GM18951 (cell line): ENCODE data around the gene FANCL.
"Not testable (repeated sequence)": the region's sequence is repeated elsewhere in the genome, so short reads cannot be mapped to it uniquely, and the experiment has no call there.

Source experiments
- POLR2A ChIP-seq: IDR thresholded peaks from 4 replicates; pipeline ENCODE4 v1.6.1; 2011; ENCODE audit warnings: mild to moderate bottlenecking; ENCODE audit not compliant: insufficient read length, insufficient read depth; ENCODE audit errors: extremely low read depth
- in situ Hi-C: fragments of 300-500 bp; cut with MboI; formaldehyde crosslinking; loops from one replicate; pipeline ENCODE4 v1.12.0; 2022; ENCODE audit warnings: low sequenced_read_pairs, mixed read lengths, inconsistent platforms; ENCODE audit not compliant: unreplicated experiment

Gene FANCL

DNA sequence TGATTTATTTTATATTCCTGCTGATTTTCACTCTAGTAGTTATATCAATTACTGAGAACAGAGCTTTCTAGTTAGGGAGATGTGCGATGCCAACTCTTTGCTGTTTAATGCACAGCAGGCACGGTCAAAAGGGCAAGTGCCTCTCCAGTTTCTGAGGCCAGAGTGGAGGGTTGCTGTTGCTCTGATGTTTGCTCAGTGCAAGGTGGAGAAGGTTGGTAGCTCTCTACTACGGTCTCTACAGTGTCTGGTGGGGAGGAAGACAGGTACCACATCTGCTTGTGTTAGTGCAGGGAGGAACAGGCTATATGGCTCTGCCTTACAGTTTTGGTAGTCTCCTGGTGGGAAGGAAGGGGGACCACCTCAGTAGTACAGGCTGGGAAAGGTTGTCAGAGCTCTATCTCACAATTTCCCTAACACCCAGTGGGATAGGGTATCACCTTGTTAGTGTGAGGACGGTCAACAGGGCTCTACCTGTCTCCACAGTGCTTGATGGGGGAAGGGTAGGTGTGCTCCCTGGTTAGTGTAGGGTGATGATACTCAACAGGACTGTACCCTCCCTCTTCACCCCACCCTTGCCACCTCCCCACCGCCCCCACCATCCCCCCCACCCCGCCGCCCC lies 85.9 kb downstream of the FANCL start:
- no peak for TF ChIP-seq POLR2A
- in situ Hi-C loops: no loop called here

DNA sequence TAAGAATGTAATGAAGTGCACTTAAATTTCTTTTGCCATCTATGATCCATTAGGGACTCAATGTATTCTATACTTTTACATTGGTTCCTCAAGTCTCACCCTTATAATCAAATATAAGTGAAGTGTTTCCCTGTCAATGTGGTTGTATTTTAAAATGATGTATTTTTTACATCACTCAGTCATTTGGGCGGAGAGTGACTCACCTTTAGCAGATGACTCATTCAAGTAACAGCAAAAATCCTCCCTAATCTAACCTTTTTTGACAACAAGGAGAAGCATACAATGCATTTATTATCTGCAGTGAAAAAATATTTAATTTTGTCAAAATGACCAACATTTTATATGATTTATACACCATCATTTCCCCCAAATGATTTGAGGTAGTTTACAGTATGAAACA lies 94.4 kb downstream of the FANCL start:
- in situ Hi-C loops: no loop called here
- no peak for TF ChIP-seq POLR2A

DNA sequence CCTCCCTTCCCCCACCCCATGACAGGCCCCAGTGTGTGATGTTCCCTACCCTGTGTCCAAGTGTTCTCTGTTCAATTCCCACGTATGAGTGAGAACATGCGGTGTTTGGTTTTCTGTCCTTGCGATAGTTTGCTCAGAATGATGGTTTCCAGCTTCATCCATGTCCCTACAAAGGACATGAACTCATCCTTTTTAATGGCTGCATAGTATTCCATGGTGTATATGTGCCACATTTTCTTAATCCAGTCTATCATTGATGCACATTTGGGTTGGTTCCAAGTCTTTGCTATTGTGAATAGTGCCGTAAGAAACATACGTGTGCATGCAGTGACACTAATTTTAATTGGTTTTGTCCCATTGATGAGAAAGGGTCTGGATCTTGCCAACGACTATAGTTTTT lies 95.4 kb downstream of the FANCL start:
- in situ Hi-C loops: not testable (repeated sequence)

DNA sequence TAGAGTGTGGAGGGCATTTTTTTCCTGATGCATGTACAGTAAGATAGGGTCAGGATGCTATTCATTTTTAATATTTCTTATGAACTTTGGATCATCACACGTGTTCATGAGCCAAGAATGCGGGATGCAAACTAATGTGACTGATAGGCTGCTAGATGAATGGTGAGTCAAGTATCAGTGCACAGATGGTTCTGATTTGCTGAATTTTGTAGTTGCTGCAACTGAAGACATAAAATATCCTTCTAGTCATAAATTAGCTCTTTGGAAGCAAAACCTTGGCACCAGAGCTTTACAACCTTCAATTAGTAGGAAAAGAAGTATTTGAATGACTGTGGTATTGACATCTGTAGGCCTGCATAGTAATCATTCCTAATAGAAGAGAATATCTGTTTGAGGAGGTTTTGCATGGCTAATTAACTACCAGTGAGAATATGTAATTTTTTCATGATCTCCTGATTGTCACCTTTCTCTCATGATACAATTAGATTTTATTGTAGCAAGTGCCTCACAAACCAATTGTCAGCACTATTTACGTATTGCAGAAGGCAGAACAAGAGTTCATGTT lies 100.5 kb downstream of the FANCL start:
- TF ChIP-seq POLR2A: no peak
- in situ Hi-C loops: no loop called here

DNA sequence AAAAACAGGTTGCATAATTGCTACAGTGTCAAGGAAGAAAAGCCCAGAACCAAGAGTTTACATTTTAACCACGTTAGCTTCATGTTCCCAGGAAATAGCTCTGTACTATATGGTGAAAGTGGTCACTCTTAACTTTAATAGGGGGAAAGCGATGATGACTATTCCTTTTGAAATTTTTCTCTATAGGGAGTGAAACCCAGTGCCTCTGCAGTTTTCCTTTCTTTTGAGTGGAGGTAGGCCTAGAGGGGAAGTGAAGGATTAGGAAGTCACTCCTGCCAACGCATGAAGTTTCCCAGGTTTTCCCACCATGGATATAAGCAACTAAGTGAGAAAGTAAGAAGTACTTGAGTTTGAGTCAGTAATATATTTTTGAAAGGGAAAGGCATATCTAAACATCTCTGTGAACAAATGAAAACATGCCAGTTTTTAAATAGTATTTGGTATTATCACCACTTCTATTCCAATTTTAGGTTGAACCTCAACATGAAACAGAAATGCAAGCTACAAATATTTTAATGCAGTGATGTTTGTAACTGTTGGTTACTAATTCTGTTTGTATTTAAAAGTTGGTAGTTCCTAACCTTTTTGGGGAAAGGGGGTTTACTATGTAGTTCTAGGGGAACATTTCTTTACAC lies 102.6 kb downstream of the FANCL start:
- in situ Hi-C loops: no loop called here

DNA sequence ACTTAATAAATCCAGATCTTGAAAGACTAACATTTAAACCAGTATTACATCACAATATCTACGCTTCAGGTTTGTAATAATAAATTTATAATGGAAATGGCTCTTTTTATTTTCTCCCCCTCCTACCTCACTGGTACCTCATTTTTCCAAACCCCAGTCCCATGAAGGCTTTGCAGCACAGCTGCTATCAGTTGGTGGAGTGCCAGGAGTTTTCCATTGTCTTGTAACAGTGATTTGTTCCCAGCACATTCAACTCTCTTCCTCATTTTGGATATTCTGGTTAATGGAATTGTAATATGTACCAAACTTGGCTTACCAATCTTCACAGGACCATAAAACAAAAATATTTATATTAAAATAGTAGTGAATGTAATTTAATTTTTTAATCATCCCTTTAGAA lies 103.3 kb downstream of the FANCL start:
- in situ Hi-C loops: no loop called here

More for the DNA sequence above, 102.6 kb downstream of the FANCL start:
- no peak for TF ChIP-seq POLR2A

DNA sequence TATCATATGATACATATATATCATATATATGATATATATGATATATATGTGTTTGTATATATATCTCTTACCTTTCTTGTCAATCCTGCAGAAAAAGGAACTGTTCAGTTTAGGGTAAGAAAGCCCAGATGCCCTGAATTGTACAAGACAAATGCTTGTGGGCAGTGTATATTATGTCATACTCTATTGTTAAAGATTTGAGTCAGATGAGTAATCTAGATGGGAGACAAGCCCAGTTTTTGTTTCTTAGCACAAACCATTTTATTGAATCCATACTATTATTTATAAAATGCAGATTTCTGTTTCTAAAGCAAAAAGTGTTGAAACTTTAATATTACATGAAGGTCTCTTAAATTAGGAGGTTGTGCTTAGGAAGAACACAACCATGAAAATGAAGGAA lies 103.9 kb downstream of the FANCL start:
- in situ Hi-C loops: no loop called here
- TF ChIP-seq POLR2A: no peak

More for the DNA sequence above, 103.3 kb downstream of the FANCL start:
- TF ChIP-seq POLR2A: no peak

DNA sequence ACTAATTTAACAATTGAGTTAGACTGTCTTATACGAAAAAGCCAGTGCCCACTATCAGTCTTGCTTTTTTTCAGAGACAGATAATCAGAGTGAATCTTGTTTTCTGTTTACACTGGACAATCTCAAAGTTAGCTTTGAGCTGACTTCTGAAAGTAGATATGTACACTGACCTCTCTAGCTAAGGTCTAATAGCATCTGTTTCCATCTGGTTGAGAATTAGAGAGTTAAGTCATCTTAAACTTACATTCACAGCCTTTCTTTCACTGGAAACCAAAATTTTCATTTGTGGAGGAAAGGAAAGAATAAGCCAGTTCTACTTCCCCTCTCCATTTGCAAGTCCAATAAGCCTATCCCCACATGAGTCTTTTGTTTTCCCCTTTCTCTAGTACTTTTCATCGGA lies 105.3 kb downstream of the FANCL start:
- no peak for TF ChIP-seq POLR2A
- in situ Hi-C loops: no loop called here

DNA sequence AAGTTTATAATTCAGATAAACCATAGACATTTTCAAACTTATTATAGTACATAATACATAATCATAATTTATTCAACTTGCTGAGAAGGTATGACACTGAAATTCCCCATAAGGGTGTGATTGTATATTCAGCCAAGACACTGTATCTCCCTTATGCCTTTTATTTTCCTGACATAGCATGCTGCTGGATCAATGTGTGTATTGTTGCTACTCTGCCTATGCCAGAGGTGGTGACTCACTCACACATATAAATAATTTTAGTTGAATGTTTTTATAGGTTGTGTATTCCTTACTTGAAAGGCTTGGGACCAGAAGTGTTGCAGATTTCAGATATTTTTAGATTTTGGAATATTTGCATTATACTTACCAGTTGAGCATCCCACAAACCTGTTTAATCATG lies 107.7 kb downstream of the FANCL start:
- TF ChIP-seq POLR2A: no peak
- in situ Hi-C loops: no loop called here

DNA sequence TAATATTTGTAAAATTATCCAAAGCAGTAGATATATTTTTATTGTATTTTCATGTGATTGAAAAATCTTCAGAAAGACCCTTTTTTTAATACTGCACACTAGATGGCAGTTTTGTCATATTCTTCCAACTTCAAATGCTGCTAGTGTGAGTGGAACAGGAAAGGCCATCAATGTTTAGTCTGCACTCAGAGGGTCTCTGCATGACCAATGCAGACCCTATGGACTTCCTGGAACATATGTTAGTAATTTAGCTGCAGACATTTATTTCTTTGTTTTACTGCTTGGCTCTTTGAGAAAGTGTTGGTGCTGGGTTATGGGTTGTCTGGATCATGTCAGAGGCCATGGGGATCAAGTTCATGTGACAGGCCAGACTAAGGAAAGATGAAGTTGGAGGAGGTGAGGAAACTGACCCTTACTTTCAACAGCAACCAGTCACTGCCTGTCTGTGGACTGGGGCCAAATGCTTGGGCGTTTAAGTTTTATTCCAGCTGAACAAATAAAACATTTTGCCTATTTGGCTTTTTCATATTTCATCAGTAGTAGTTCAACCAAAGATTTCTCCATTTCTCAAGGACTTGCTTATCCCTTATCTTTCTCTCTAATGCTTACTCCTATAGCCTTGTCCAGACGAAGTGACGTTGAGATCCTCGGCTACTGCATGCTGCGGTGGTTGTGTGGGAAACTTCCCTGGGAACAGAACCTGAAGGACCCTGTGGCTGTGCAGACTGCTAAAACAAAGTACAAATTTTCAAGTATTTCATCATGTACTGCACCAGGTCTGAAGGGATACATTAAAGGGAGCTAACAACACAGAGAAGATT lies 109.7 kb downstream of the FANCL start:
- TF ChIP-seq POLR2A: no peak
- in situ Hi-C loops: no loop called here

DNA sequence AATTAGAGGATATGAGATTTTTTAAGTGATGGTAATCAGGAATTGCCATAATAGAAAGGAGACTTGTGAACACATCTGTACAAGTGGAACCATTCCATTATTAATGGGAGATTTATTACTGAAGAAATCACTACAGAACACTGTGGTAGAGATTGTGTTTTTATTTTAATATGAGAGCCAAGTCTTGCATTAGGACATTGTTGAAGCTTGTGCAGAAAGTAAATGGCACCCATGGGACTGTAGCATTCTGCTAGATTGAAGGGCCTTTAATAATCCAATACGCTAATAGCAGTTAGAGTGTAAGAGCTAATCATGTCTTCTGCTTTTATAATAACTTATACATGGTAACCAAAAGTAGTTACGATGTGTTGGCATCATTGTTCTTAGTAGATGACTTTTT lies 110.9 kb downstream of the FANCL start:
- TF ChIP-seq POLR2A: no peak
- in situ Hi-C loops: no loop called here

DNA sequence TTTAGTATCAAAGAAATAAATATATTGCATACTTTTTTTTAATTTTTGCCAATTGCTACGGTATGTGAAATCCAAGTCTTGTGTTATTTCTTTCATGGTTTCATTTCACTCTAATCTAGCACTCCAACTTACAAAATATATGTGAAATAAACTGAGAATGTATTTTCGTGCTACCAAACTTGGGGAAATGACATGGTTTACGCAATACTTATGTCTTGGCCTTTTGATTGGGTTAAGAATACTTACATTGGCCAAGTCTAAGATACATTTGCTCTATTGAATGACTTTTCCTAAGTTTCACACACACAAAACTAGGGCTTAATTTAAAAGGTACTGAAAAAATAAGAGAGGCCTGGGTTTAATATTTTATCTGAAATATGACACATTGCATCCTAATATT lies 114.0 kb downstream of the FANCL start:
- TF ChIP-seq POLR2A: no peak
- in situ Hi-C loops: no loop called here

DNA sequence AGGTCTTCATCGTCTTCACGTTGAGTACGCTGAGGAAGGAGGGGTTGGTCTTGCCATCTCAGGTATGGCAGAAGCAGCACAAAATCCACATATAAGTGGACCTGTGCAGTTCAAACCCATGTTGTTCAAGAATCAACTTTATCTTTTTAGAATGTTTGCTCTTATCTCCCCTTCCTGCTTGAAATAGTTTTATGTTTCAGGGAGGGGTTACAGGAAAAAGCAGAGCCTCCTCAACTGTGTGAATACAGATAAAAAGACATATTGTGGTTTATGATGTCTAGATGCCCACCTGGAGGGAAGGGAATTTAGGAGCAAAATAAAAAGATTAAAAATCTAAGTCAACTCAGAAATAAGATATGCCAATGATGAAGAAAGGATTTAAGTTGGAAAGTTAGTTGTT lies 118.6 kb downstream of the FANCL start:
- in situ Hi-C loops: no loop called here
- TF ChIP-seq POLR2A: no peak

DNA sequence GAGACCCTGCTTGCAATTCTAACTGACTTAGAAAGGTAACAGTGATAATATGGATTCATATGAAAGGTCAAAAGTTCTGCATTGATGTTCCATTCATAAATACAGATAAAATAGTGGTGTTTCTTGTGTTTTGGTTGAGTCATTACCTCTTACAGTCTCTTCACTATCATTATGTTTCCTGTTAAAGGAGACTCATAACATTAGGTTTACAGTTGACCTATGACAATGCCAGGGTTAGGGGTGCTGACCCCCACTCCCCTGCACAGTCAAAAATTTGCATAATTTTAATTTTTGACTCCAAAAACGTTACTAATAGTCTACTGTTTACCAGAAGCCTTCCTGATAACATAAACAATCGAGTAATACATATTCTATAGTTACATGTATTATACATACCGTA lies 119.1 kb downstream of the FANCL start:
- in situ Hi-C loops: no loop called here

More for the DNA sequence above, 119.1 kb downstream of the FANCL start:
- TF ChIP-seq POLR2A: no peak
